Peyer's patch (tissue), 4 donors: ENCODE results near the gene MUC2.

Source experiments
- POLR2A ChIP-seq, 2 donors: fragments of 450-650 bp; IDR thresholded peaks; one replicate each; pipeline ENCODE4 v1.5.1; 2017; ENCODE audit warnings: antibody characterized with exemption in 2 of 2, mild to moderate bottlenecking in 2 of 2, moderate library complexity in 2 of 2
- TF ChIP-seq, protein P1 (sequence below), 6 experiments: fragments of 450-650 bp in 4 of 6; fragments of 200-600 bp in 2 of 6; sonication (generic) in 1 of 6; IDR thresholded peaks; one replicate each; pipeline ENCODE4 v1.5.1; 2017 to 2019; ENCODE audit warnings: antibody characterized with exemption in 6 of 6, mild to moderate bottlenecking in 3 of 6, moderate library complexity in 1 of 6

DNA sequence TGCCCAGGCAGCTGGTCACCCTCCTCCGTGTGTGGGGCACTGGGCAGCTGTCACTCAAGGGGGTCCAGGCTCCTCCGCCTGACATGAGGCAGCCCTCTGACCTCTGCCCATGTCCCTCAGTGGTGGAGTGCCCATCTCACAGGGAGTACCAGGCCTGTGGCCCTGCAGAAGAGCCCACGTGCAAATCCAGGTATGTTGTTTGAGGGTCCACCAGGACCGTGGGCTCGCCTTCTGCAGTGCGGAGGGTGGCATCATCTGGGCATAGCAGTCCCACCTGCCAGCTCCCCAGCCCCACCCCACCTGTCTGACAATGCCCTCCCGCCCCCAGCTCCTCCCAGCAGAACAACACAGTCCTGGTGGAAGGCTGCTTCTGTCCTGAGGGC is 30.5 kb downstream of the MUC2 start:
- TF ChIP-seq, protein P1, sequence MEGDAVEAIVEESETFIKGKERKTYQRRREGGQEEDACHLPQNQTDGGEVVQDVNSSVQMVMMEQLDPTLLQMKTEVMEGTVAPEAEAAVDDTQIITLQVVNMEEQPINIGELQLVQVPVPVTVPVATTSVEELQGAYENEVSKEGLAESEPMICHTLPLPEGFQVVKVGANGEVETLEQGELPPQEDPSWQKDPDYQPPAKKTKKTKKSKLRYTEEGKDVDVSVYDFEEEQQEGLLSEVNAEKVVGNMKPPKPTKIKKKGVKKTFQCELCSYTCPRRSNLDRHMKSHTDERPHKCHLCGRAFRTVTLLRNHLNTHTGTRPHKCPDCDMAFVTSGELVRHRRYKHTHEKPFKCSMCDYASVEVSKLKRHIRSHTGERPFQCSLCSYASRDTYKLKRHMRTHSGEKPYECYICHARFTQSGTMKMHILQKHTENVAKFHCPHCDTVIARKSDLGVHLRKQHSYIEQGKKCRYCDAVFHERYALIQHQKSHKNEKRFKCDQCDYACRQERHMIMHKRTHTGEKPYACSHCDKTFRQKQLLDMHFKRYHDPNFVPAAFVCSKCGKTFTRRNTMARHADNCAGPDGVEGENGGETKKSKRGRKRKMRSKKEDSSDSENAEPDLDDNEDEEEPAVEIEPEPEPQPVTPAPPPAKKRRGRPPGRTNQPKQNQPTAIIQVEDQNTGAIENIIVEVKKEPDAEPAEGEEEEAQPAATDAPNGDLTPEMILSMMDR (IDR thresholded peaks at IDR 0.05): no peak
- TF ChIP-seq POLR2A (IDR thresholded peaks at IDR 0.05): no peak
